GM12878 (cell line): ENCODE data around the gene PDCD11. TPM values are rescaled to one million over a fixed set of nuclear protein-coding genes. Genes with fewer than 3 reads are reported as not detected.
"Not testable (repeated sequence)": the region's sequence is repeated elsewhere in the genome, so short reads cannot be mapped to it uniquely, and the experiment has no call there.

Source experiments
- ATAC-seq: fragments of 200-7000 bp; cut with Tn5 transposase; 3 replicates; pipeline ENCODE4 v1.9.1; 2020; ENCODE audit warnings: mild to moderate bottlenecking, moderate library complexity
- BruUV-seq: library from RNA; stranded (reverse); fragments of 400-500 nt; replicated peaks from 2 replicates; lab custom pipeline; 2021; lab: Mats Ljungman, UMichigan
- CTCF ChIA-PET: fragments of 300-600 bp; sonication (Branson Sonifier 250); formaldehyde crosslinking; extraction: SDS; loops from one replicate; lab custom pipeline; 2021; ENCODE audit warnings: inconsistent platforms; lab: Yijun Ruan, JAX
- POLR2A ChIA-PET: fragments of 350-600 bp; formaldehyde crosslinking; extraction: SDS; loops from one replicate; lab custom pipeline; 2021; ENCODE audit warnings: inconsistent platforms; lab: Charles Lee
- RAD21 ChIA-PET: fragments of 300-600 bp; sonication (Branson Sonifier 250); formaldehyde crosslinking; loops from one replicate; lab custom pipeline; 2023; ENCODE audit warnings: antibody characterized with exemption; ENCODE audit not compliant: unreplicated experiment; lab: Charles Lee
- SMC1A ChIA-PET: fragments of 300-600 bp; sonication (Branson Sonifier 250); formaldehyde crosslinking; loops from one replicate; lab custom pipeline; 2023; ENCODE audit not compliant: unreplicated experiment, uncharacterized antibody; lab: Charles Lee
- DNase-seq: peaks from one replicate; pipeline ENCODE4 v3.0.0-alpha.2; 2011; ENCODE audit warnings: low read depth, low spot score
- FAIRE-seq: peaks from 3 replicates; lab custom pipeline; 2011; peaks lifted over from hg19 to GRCh38; lab: Jason Lieb, UNC
- H2AFZ ChIP-seq: 2 replicates; pipeline ENCODE4 v1.6.0; 2011; ENCODE audit warnings: low read depth, low read length, control low read depth; ENCODE audit not compliant: control insufficient read depth
- H3K27ac ChIP-seq: 2 replicates; pipeline ENCODE4 v1.5.1; 2011; ENCODE audit warnings: control low read depth; ENCODE audit not compliant: control insufficient read depth, insufficient read depth
- H3K27me3 ChIP-seq, 2 experiments: replicated peaks in 1 of 2; 2 replicates each; pipeline versions ENCODE4 v1.6.0 to v1.6.1; 2011; ENCODE audit warnings: low read length in 1 of 2; ENCODE audit not compliant: control insufficient read depth in 2 of 2, insufficient read depth in 2 of 2
- H3K36me3 ChIP-seq, 2 experiments: 2 replicates each; pipeline ENCODE4 v1.5.1; 2011; ENCODE audit warnings: low read length in 1 of 2; ENCODE audit not compliant: control insufficient read depth in 2 of 2, insufficient read depth in 2 of 2
- H3K4me1 ChIP-seq: 2 replicates; pipeline ENCODE4 v1.6.1; 2011; ENCODE audit warnings: mild to moderate bottlenecking, low read length, moderate library complexity, mixed read lengths; ENCODE audit not compliant: control insufficient read depth, insufficient read depth
- H3K4me2 ChIP-seq: 2 replicates; pipeline ENCODE4 v1.6.0; 2011; ENCODE audit warnings: control low read depth; ENCODE audit not compliant: control insufficient read depth, insufficient read depth
- H3K4me3 ChIP-seq: fragments of 200-600 bp; sonication (generic); 2 replicates; pipeline ENCODE4 v1.5.1; 2016
- H3K79me2 ChIP-seq: 2 replicates; pipeline ENCODE4 v1.6.0; 2011; ENCODE audit warnings: low read length; ENCODE audit not compliant: control insufficient read depth, insufficient read depth
- H3K9ac ChIP-seq: 2 replicates; pipeline ENCODE4 v1.8.0; 2011; ENCODE audit warnings: low read length, control low read depth, mixed read lengths; ENCODE audit not compliant: control insufficient read depth, insufficient read depth
- H3K9me3 ChIP-seq: replicated peaks from 3 replicates; pipeline ENCODE4 v1.5.1; 2011; ENCODE audit warnings: mild to moderate bottlenecking, low read length; ENCODE audit not compliant: control insufficient read depth, insufficient read depth
- H4K20me1 ChIP-seq: 2 replicates; pipeline ENCODE4 v1.6.0; 2011; ENCODE audit not compliant: control insufficient read depth, insufficient read depth
- BRCA1 ChIP-seq: IDR thresholded peaks from 2 replicates; pipeline ENCODE4 v1.6.1; 2011; ENCODE audit warnings: low read depth, low read length, improper control_type of control experiment
- ESRRA ChIP-seq: IDR thresholded peaks from 2 replicates; pipeline ENCODE4 v1.6.1; 2012; ENCODE audit warnings: mild to moderate bottlenecking, low read length, improper control_type of control experiment
- HCFC1 ChIP-seq: fragments of 150-350 bp; IDR thresholded peaks from 2 replicates; pipeline ENCODE4 v1.6.1; 2014; ENCODE audit warnings: low read length
- HDGF ChIP-seq: fragments of 450-650 bp; IDR thresholded peaks from 2 replicates; pipeline ENCODE4 v1.6.1; 2016; ENCODE audit warnings: antibody characterized with exemption
- IKZF1 ChIP-seq: fragments of 450-650 bp; conservative IDR thresholded peaks from 2 replicates; pipeline ENCODE4 v1.6.1; 2017; ENCODE audit warnings: antibody characterized with exemption, mild to moderate bottlenecking
- MEF2B ChIP-seq: fragments of 450-650 bp; IDR thresholded peaks from 2 replicates; pipeline ENCODE4 v1.6.1; 2018; ENCODE audit warnings: mild to moderate bottlenecking, moderate library complexity; ENCODE audit not compliant: partially characterized antibody, poor library complexity, severe bottlenecking
- RAD21 ChIP-seq: IDR thresholded peaks from 2 replicates; pipeline ENCODE4 v1.6.1; 2011; ENCODE audit warnings: mild to moderate bottlenecking, low read depth, low read length, moderate library complexity; ENCODE audit not compliant: insufficient read depth
- RBBP5 ChIP-seq: fragments of 200-600 bp; sonication (generic); conservative IDR thresholded peaks from 2 replicates; pipeline ENCODE4 v1.6.1; 2016
- RELA ChIP-seq: fragments of 450-650 bp; IDR thresholded peaks from 2 replicates; pipeline ENCODE4 v1.8.0; 2014; ENCODE audit warnings: borderline replicate concordance; ENCODE audit not compliant: partially characterized antibody
- SIN3A ChIP-seq: IDR thresholded peaks from 2 replicates; pipeline ENCODE4 v1.6.1; 2012; ENCODE audit warnings: low read depth, low read length, improper control_type of control experiment
- SP1 ChIP-seq: IDR thresholded peaks from one replicate; pipeline ENCODE4 v1.6.1; 2011; ENCODE audit warnings: low read depth, low read length
- SPI1 ChIP-seq: IDR thresholded peaks from 2 replicates; pipeline ENCODE4 v1.6.1; 2011; ENCODE audit warnings: low read depth, mild to moderate bottlenecking, low read length, moderate library complexity, borderline replicate concordance; ENCODE audit not compliant: insufficient read depth
- SUZ12 ChIP-seq: fragments of 200-600 bp; sonication (generic); IDR thresholded peaks from one replicate; pipeline ENCODE4 v1.6.1; 2018; ENCODE audit warnings: antibody characterized with exemption, mild to moderate bottlenecking; ENCODE audit not compliant: unreplicated experiment
- ZNF217 ChIP-seq: fragments of 450-650 bp; IDR thresholded peaks from 2 replicates; pipeline ENCODE4 v1.6.1; 2017; ENCODE audit warnings: antibody characterized with exemption, mild to moderate bottlenecking
- WGBS: methylation state at CpG from one replicate; pipeline ENCODE4 v1.1.6; 2016; ENCODE audit warnings: low lambda C conversion rate; ENCODE audit not compliant: insufficient replicate concordance, insufficient coverage; ENCODE audit errors: missing lambda C conversion rate; 5-methylcytosine and 5-hydroxymethylcytosine counted together
- in situ Hi-C: fragments of 300-500 bp; cut with MboI; formaldehyde crosslinking; loops from 9 replicates; pipeline ENCODE4 v1.14.3; 2018; ENCODE audit warnings: mixed read lengths
- intact Hi-C: fragments of 100-400 bp; cut with micrococcal nuclease; formaldehyde crosslinking; loops from one replicate; pipeline ENCODE4 v1.14.2; 2022; ENCODE audit not compliant: unreplicated experiment
- polyA plus RNA-seq, 11 experiments: library from polyadenylated mRNA; depleted of rRNA in 4 of 11; unstranded in 6 of 11; stranded (reverse) in 5 of 11; fragments of >200 nt; fragmentation: Nextera tagmentation in 4 of 11; fragmentation: Illumina TruSeq in 1 of 11; extraction: Ambion mirVana in 4 of 11; extraction: Trizol in 1 of 11; gene quantifications; 1 replicate in 1 of 11; 2 replicates in 10 of 11; pipeline versions ENCODE4 v1.2.1 to v1.2.3, GENCODE V29; 2011 to 2016; ENCODE audit warnings: inconsistent platforms in 2 of 11, missing spikeins in 2 of 11, low read depth in 1 of 11
- total RNA-seq, 4 experiments: library from RNA; depleted of rRNA in 3 of 4; stranded (reverse); fragments of >200 nt in 3 of 4; fragmentation: Illumina TruSeq in 1 of 4; extraction: Trizol in 1 of 4; gene quantifications; 2 replicates each; pipeline versions ENCODE4 v1.2.1 to v1.2.3, GENCODE V29; 2013 to 2021
- TF ChIP-seq, protein P1 (sequence below): IDR thresholded peaks from 2 replicates; pipeline ENCODE4 v1.6.1; 2011; ENCODE audit warnings: mild to moderate bottlenecking, low read depth, low read length, moderate library complexity; ENCODE audit not compliant: insufficient replicate concordance

Gene PDCD11
- total and polyA plus RNA-seq, 10 of the 15 experiments (the other 5 are each of a cell fraction or from before 2014, with no cell fraction given): 13.9 to 69.7 (median 44.8) TPM

GRCh38 chr10:103353281-103353680 lies 43.1 kb upstream of the PDCD11 start:
- WGBS: 39% methylated on average over 2 of the region's 2 CpGs
- Histone ChIP-seq H3K9ac (no peak overlapping the region), H4K20me1 (no peaks in the 10 kb centered on the region), H3K4me1 (no peaks in the 10 kb centered on the region), H3K27me3 (no peaks in the 10 kb centered on the region), H2AFZ (no peak overlapping the region), H3K4me2 (no peak overlapping the region), H3K27ac (no peak overlapping the region), H3K9me3 (no peaks in the 10 kb centered on the region), H3K79me2 (peaks cover 15% of the 10 kb centered on the region), H3K36me3 (no peaks in the 10 kb centered on the region; a peak in 1 of 4 replicates)
- in situ Hi-C loops: no loop called here
- FAIRE-seq: no peak
- intact Hi-C loops: loop anchor here (5.0 kb wide), 1 partner anchor 44 kb away; the partner anchor contains the start of genes ATP5MK and PDCD11
- CTCF ChIA-PET: interaction anchor here (0.6 to 1.0 kb wide), 2 partner anchors 9 to 651 kb away, joined by 3 to 4 read pairs; no protein-coding TSS in a partner anchor
- BruUV-seq: no TSS peak
- no peak for DNase-seq
- no peak for ATAC-seq
- no peak for TF ChIP-seq RAD21
- TF ChIP-seq RELA: no peak
- TF ChIP-seq RBBP5: no peak
- no peak for TF ChIP-seq SP1
- no peak for TF ChIP-seq SUZ12
- no peak for TF ChIP-seq SIN3A
- no peak for TF ChIP-seq IKZF1
- TF ChIP-seq MEF2B: no peak
- TF ChIP-seq ESRRA: no peak
- TF ChIP-seq, protein P1, sequence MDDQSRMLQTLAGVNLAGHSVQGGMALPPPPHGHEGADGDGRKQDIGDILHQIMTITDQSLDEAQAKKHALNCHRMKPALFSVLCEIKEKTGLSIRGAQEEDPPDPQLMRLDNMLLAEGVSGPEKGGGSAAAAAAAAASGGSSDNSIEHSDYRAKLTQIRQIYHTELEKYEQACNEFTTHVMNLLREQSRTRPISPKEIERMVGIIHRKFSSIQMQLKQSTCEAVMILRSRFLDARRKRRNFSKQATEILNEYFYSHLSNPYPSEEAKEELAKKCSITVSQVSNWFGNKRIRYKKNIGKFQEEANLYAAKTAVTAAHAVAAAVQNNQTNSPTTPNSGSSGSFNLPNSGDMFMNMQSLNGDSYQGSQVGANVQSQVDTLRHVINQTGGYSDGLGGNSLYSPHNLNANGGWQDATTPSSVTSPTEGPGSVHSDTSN: no peak
- no peak for TF ChIP-seq BRCA1
- TF ChIP-seq HCFC1: no peak
- no peak for TF ChIP-seq ZNF217
- TF ChIP-seq HDGF: no peak
- TF ChIP-seq SPI1: no peak
- TF ChIP-seq, all 136 proteins: peak for 0
- POLR2A ChIA-PET: interaction anchor here (0.6 to 1.0 kb wide), 3 partner anchors 21 to 1064 kb away, joined by 3 to 4 read pairs (median 3); no protein-coding TSS in a partner anchor
- SMC1A ChIA-PET: interaction anchor here (0.7 to 1.0 kb wide), 2 partner anchors 45 to 561 kb away, joined by 3 read pairs; no protein-coding TSS in a partner anchor
- no peak overlapping the region for H3K4me3 ChIP-seq
- RAD21 ChIA-PET: interaction anchor here (0.9 kb wide), 1 partner anchor 43 kb away, joined by 3 read pairs; the partner anchor contains the start of gene ATP5MK

DNA sequence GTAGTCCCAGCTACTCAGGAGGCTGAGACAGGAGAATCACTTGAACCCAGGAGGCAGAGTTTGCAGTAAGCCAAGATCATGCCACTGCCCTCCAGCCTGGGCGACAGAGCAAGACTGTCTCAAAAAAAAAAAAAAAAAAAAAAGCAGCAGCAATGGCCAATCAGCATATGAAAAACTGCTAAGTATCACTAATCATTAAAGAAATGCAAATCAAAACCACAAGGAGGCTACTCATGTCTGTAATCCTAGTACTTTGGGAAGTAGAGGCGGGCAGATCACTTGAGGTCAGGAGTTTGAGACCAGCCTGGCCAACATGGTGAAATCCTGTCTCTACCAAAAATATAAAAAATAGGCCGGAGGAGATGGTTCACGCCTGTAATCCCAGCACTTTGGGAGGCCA lies 41.9 kb upstream of the PDCD11 start:
- POLR2A ChIA-PET, CTCF ChIA-PET, H3K4me2 ChIP-seq, BruUV-seq, H2AFZ ChIP-seq, RAD21 ChIA-PET, H3K27me3 ChIP-seq, H3K36me3 ChIP-seq, H3K9ac ChIP-seq, FAIRE-seq, H3K27ac ChIP-seq, in situ Hi-C loops, H4K20me1 ChIP-seq, ATAC-seq, H3K4me3 ChIP-seq, H3K4me1 ChIP-seq, H3K9me3 ChIP-seq, DNase-seq, SMC1A ChIA-PET: not testable (repeated sequence)
- intact Hi-C loops: loop anchor here (5.0 kb wide), 1 partner anchor 43 kb away; the partner anchor contains the start of genes ATP5MK and PDCD11
- H3K79me2 ChIP-seq: peaks cover 15% of the 10 kb centered on the region
- 83% methylated on average over 3 of the region's 4 CpGs for WGBS
